Measurements from ENCODE around the gene KIAA0753.

GRCh38 chr17:6668727-6669425 lies 28.4 kb upstream of the KIAA0753 start:
- TF ChIP-seq, protein P1, sequence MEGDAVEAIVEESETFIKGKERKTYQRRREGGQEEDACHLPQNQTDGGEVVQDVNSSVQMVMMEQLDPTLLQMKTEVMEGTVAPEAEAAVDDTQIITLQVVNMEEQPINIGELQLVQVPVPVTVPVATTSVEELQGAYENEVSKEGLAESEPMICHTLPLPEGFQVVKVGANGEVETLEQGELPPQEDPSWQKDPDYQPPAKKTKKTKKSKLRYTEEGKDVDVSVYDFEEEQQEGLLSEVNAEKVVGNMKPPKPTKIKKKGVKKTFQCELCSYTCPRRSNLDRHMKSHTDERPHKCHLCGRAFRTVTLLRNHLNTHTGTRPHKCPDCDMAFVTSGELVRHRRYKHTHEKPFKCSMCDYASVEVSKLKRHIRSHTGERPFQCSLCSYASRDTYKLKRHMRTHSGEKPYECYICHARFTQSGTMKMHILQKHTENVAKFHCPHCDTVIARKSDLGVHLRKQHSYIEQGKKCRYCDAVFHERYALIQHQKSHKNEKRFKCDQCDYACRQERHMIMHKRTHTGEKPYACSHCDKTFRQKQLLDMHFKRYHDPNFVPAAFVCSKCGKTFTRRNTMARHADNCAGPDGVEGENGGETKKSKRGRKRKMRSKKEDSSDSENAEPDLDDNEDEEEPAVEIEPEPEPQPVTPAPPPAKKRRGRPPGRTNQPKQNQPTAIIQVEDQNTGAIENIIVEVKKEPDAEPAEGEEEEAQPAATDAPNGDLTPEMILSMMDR (IDR thresholded peaks at IDR 0.05; ENCODE audit: low read depth, low read length) = no peak
- no peak for TF ChIP-seq EZH2phosphoT487 (IDR thresholded peaks at IDR 0.05; ENCODE audit: low read depth)
